ENCODE data around the gene BLTP3A.
"Not testable (repeated sequence)": the region's sequence is repeated elsewhere in the genome, so short reads cannot be mapped to it uniquely, and the experiment has no call there.

The BLTP3A gene

DNA sequence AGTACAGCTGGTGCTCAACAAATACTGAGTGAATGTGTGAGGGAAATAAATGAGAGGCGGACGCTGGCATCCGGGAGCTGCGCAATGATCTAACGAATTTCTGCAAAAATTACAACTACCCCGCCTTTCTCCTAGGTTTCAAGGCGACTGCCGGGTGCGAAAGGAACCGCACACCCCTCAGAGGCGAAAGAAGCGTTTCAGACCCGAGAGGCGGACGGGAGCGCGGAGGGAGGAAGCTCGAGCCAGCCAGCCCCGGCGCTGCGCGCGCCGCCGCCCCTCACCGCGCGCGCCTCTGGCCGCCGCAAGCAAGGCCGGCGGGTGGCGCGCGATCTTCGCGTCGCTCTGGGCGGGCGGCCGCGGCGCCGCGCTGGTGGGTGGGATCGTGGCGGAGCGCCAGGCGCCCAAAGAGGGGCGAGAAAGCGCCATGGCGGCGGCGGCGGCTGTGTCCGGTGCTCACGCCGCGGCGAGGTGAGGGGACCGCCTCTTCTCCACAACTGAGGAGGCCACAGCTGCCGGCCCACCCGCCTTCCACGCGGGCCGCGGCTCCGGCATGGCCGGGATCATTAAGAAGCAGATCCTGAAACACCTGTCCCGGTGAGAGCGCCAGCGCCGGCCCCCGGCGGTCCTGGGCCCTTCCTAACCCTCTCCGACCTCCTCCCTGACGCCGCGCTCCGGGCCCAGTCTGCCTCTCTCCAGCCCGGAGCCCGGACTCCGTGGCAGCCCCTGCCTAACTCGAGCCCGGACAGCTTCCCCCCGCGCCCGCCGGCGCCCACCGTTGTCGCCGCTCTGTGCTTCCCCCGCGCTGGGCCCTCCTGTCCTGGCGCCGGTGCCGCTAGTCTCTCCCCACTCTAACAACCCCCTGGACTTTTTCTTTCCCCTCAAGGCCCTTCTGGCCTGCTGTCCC lies at the start of gene BLTP3A:
Gene BLTP3A, plus strand, starts transcription at position 383 of the 904 bp plus-strand sequence. Its CDS starts 168 bp downstream, at position 551.
- peak; percentile 81 for DNase-seq

DNA sequence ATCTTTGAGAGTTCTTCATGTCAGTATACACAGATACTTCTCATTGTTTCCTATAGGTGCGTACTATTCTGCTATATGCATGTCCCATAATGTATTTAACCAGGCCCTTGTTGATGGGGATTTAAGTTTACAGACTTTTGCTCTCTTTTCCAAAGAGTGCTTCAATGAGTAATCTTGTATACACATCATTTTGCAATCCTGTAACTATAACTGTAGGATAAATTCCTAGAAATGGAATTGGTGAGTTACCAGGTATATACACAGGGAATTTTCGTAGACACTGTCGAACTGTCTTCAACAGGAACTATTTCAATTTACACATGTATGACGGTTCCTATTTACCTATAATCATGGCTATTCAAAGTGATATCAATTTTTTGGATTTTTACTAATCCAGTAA lies 49.8 kb upstream of the BLTP3A start:
- DNase-seq = no peak

DNA sequence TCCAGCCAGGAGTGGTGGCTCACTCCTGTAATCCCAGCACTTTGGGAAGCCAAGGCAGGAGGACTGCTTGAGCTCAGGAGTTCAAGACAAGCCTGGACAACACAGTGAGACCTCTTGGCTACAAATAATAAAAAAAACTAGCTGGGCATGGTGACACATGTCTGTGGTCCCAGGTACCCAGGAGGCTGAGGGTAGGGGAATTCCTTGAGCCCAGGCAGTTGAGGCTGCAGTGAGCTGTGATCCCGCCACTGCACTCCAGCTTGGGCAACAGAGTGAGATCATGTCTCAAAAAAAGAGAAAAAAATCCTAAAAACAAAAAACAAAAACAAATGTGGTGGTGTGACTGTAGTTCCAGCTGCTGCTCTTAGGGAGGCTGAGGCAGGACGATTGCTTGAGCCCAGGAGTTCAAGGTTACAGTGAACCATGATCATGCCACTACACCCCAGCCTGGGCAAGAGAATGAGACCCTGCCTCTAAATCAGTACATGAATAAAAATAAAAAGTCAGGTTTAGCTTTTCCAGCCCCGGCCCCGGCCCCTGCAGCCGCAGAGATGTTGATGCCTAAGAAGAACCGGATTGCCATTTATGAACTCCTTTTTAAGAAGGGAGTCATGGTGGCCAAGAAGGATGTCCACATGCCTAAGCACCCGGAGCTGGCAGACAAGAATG lies 48.1 kb upstream of the BLTP3A start:
- no peak for DNase-seq

DNA sequence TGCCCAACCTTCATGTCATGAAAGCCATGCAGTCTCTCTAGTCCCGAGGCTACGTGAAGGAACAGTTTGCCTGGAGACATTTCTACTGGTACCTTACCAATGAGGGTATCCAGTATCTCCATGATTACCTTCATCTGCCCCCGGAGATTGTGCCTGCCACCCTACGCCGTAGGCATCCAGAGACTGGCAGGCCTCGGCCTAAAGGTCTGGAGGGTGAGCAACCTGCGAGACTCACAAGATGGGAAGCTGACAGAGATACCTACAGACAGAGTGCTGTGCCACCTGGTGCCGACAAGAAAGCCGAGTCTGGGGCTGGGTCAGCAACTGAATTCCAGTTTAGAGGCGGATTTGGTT lies 47.6 kb upstream of the BLTP3A start:
- not testable (repeated sequence) for DNase-seq

DNA sequence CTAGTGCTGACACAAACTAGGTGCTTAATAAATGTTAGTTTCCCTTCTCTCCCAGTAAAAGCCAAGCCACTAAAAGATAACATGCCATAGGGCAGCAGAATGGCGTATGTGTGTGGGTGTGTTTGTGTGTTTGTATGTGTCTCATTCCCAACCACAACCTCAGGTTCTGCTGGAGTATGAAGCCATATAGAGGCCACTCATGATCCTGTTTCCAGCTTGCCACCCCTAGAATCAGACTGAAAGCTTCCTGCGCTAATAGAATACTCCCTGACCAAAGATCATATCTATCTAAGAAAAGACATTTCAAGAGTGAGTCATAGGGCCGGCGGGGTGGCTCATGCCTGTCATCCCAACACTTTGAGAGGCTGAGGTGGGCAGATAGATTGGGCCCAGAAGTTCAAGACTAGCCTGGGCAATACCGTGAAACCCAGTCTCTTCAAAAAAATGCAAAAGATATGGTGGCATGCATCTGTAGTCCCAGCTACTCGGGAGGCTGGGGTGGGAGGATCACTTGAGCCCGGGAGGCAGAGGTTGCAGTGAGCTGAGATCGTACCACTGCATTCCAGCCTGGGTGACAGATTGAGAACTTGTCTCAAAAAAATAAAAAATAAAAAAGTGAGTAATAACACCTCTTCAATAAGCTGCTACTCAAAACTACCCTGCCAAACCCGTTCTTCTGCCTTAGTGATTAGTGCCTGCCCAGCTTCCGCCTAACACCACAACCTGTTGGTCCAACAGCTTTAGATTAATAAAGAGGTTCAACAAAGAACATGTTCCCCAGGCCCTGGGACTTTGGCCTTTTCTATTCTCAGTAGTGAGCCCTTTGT lies 46.4 kb upstream of the BLTP3A start:
- DNase-seq = peak; percentile 56

DNA sequence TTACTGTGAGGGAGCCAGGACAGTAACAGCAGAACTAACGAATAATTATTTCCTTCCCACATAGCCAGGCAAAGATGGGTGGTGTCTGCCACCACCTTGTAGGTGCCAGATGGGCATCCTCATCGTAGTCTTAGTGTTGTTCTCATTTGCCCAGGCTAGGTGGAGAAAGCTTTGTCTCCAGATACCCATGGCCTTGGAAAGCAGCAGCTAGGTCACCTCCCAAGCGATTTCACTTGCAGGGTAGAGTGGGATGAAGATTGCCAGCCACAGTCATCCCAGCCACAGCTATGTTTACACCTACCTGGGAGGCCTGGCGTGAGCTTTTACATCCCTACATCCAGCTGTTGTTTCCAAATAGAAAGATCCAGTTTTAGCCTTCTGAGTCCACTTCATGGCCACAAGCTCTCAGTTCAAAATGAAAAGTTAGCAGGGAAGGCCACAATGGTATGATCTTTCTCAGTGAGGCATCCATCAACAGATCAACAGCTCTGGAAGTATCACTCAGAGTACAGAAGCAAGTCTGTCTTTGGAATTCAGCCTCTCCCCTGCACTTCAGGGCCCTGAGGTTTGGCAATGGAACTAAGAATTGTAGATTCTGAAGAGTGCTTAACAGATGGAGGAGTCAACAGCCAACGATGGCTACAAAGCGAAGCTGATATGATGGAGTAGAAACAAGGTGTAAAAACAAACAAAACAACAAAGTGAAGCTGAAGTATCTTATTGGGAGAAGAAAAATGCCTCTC lies 45.6 kb upstream of the BLTP3A start:
- DNase-seq = no peak

GRCh38 chr6:34748757-34749156 lies 43.1 kb upstream of the BLTP3A start:
- DNase-seq = no peak

DNA sequence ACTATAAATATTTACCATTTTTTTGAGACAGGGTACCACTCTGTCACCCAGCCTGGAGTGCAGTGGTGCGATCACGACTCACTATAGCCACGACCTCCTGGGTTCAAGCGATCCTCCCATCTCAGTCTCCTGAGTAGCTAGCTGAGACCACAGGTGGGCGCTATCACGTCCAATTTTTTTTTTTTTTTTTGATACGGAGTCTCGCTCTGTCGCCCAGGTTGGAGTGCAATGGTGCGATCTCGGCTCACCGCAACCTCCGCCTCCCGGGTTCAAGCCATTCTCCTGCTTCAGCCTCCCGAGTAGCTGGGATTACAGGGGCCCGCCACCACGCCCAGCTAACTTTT lies 35.4 kb upstream of the BLTP3A start:
- peak; percentile 58 for DNase-seq

- no peak for DNase-seq
Measured at GRCh38 chr6:34757687-34758274, 34.1 kb upstream of the BLTP3A start.

DNA sequence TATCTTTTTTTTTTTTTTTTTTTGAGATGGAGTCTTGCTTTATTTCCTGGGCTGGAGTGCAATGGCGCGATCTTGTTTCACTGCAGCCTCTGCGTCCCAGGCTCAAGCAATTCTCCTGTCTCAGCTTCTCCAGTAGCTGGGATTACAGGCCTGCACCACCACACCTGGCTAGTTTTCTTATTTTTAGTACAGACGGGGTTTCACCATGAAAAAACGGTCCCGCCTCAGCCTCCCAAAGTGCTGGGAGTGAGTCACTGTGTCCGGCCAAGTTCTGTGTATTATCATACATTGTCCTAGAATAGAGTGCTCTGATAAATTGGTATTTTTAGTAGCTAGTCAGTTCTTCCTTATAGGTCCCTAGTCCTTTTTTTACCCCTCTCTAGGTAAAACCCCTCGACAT lies 31.8 kb upstream of the BLTP3A start:
- DNase-seq = no peak

DNA sequence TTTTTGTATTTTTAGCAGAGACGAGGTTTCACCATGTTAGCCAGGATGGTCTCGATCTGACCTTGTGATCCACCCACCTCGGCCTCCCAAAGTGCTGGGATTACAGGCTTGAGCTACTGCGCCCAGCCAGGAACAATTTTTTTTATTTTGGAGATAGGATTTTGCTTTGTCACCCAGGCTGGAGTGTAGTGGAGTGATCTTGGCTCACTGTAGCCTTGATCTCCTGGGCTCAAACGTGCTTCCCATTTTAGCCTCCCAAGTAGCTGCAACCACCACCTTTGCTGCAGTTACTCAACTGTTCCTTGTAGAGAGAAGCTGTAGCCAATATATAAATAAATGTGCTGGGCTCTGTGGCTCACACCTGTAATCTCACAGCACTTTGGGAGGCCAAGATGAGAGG lies 30.2 kb upstream of the BLTP3A start:
- DNase-seq = not testable (repeated sequence)

DNA sequence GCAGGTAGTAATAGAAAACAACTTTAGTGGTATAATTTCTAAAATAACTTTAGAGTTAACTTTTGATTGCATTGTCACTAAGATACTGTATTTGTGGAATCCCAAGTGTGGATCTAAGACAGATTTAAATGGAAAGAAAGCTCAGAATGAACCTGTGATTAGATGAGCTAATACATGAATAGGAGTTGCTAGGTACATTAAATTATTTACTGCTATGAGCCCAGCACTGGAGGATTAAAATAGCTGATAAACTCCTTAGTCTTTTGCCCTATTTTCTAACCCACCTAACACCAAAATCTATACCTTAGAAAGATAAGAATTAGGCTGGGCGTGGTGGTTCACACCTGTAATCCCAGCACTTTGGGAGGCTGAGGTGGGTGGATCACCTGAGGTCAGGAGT lies 23.7 kb upstream of the BLTP3A start:
- no peak for DNase-seq

- DNase-seq = no peak
Measured at GRCh38 chr6:34771727-34772126, 20.2 kb upstream of the BLTP3A start.

DNA sequence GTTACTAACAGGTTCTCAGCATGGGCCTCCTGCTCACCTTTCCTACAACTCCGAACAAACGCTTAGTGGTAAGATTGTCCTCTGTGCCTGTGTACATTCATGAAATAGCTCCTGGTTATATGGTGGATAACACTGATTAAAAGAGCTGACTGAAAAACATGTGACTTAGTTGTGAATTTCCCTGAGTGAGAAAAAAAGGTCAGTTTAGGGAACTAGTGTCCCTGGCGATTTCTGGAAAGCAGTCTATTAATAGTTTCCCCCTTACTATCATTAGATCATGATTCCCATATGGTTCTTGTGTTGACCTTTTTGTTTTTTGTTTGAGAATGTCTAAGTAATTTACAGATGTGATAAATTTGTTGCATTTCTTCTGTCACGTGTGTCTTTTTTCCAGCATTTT lies 18.9 kb upstream of the BLTP3A start:
- DNase-seq = no peak

GRCh38 chr6:34773916-34774315 lies 18.0 kb upstream of the BLTP3A start:
- no peak for DNase-seq

- DNase-seq = no peak
Measured at GRCh38 chr6:34774967-34775366, 16.9 kb upstream of the BLTP3A start.

- not testable (repeated sequence) for DNase-seq
Measured at GRCh38 chr6:34785375-34785774, 6.5 kb upstream of the BLTP3A start.

- DNase-seq = not testable (repeated sequence)
Measured at GRCh38 chr6:34787152-34787551, 4.7 kb upstream of the BLTP3A start.

DNA sequence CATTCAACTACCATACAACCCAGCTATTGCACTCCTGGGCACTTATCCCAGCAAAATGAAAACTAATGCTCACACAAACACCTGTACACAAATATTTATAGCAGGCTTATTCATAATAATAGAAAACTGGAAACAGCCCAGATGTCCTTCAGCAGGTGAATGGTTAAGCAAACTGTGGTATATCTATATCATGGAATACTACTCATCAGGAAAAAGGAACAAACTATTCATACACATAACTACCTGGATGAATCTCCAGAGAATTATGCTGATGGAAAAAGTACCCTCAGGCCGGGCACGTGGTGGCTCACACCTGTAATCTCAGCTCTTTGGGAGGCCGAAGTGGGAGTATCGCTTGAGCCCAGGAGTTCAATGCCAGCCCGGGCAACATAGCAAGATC lies 3.8 kb upstream of the BLTP3A start:
- DNase-seq = no peak

DNA sequence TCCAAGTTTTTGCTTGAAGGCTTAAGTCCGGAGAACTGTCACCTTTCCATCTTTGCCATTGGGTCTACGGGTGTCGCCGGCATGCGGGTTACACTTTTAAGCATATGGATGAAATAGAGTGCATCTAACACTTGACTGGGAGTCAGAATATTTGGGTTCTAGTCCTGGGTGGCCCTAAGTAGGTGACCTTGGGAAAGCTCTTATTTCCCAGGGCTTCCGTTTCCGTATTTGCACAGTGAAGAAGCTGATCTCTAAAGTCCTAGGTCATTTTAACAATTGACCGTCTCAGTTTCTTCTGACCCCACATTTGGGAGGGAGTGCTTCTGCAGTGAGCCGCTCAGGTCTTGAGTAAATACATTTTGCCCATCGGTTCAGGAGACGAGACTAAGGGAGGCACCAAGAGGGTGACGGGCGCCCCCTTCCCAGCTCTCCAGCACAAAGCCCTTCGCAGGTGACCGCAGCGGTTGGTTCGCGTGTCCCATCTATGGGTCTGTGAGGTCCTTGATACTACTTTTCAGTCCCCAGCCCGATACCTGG lies 651 bp upstream of the BLTP3A start:
- peak; percentile 64 for DNase-seq

DNA sequence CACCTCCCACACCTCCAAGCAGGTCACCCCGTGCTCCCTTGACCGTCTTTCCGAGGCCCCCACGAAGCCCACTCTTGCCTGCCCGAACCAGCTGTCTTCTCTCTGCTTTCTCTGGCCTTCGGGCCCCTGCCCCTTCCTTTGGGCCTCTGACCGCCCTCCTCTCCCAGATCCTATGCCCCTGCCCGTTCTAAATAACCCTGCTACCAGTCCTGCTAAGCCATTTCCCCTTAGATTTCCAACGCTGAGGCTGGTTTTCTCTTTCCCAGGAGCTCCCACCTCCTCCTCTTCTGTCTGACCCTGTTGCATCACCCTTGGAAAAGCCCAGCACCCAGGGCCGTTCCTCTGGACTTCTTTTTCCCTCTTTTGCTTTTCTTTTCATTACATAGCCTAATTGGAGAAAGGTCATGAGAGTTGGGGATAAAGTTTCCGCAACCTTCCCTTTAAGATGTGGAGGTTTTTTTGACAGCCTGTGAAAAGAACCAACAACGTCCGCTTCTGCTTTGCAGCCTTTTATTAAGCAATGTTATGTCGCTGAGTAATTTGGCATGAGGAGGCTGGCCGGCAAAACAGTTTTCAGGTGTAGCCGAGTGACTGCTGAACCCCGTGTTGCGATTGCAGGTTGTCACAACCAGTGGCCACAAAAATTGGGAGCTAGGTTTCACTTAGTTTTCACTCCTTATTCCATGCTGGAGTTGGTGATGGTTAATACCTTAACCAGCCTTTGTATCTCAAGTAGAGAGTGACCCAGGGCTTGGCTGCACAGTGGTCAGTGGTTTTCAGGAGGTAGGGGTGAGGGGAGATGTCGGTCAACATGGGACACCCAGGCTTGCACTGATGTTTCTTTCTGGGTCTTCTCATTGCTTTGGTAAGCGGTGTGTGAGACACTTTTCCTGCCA lies 970 bp downstream of the BLTP3A start:
- peak; percentile 31 for DNase-seq
